ENCODE measurements around the gene CWC15. TPM values are rescaled to one million over a fixed set of nuclear protein-coding genes. Genes with fewer than 3 reads are reported as not detected.

The CWC15 gene
- total and polyA plus RNA-seq, 4 donors, result 17.6 to 47.0 (median 20.9) TPM

DNA sequence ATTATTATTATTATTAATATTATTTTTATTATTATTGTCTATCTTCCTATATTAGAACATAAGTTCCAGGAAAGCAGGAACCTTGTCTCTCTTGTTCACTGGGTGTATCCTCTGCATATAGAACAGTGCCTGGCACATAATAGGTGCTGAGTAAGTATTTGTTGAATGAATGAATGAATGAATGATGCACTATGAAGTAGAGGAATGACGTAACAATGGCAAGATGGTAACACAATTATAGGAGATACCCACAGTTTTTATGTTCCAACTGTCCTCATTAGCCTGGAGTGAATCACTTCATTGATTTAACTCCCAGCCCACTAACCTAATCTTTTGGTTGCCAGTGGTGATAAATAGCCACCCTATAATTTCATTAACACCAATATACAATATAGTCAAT is 2.2 kb upstream of the CWC15 start:
- WGBS, result 89% methylated on average over 1 of the region's 1 CpG
- H3K9ac ChIP-seq (ENCODE audit: low read depth in 1 of 2, low read length in 2 of 2), result no peak overlapping the region
- H3K9me3 ChIP-seq (ENCODE audit: control insufficient read depth in 4 of 4, low read length in 3 of 4), result no peaks in the 10 kb centered on the region
- no peak overlapping the region for H3K4me3 ChIP-seq (ENCODE audit: low read depth in 1 of 3, low read length in 3 of 3)
- H3K36me3 ChIP-seq (ENCODE audit: control insufficient read depth in 4 of 4, insufficient read depth in 3 of 4, low read depth in 1 of 4, low read length in 3 of 4), result peaks cover 2 to 9% (median 4%) of the 10 kb centered on the region in 4 donors
- DNase-seq (ENCODE audit: low spot score), result no peak
- H3K27me3 ChIP-seq (ENCODE audit: control insufficient read depth in 4 of 4, insufficient read depth in 4 of 4, low read length in 3 of 4), result no peaks in the 10 kb centered on the region
- no peak overlapping the region for H3K27ac ChIP-seq (ENCODE audit: low read depth in 1 of 2, low read length in 2 of 2)
- H3K4me1 ChIP-seq (ENCODE audit: control insufficient read depth in 4 of 4, insufficient read depth in 4 of 4, low read length in 3 of 4), result peaks cover 1 to 23% (median 21%) of the 10 kb centered on the region in 4 donors
- TF ChIP-seq MAX (IDR thresholded peaks at IDR 0.05), result no peak
- TF ChIP-seq JUND (IDR thresholded peaks at IDR 0.05), result no peak
- no peak for TF ChIP-seq HNF4G (IDR thresholded peaks at IDR 0.05)
- TF ChIP-seq, protein P1, sequence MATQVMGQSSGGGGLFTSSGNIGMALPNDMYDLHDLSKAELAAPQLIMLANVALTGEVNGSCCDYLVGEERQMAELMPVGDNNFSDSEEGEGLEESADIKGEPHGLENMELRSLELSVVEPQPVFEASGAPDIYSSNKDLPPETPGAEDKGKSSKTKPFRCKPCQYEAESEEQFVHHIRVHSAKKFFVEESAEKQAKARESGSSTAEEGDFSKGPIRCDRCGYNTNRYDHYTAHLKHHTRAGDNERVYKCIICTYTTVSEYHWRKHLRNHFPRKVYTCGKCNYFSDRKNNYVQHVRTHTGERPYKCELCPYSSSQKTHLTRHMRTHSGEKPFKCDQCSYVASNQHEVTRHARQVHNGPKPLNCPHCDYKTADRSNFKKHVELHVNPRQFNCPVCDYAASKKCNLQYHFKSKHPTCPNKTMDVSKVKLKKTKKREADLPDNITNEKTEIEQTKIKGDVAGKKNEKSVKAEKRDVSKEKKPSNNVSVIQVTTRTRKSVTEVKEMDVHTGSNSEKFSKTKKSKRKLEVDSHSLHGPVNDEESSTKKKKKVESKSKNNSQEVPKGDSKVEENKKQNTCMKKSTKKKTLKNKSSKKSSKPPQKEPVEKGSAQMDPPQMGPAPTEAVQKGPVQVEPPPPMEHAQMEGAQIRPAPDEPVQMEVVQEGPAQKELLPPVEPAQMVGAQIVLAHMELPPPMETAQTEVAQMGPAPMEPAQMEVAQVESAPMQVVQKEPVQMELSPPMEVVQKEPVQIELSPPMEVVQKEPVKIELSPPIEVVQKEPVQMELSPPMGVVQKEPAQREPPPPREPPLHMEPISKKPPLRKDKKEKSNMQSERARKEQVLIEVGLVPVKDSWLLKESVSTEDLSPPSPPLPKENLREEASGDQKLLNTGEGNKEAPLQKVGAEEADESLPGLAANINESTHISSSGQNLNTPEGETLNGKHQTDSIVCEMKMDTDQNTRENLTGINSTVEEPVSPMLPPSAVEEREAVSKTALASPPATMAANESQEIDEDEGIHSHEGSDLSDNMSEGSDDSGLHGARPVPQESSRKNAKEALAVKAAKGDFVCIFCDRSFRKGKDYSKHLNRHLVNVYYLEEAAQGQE (IDR thresholded peaks at IDR 0.05), result no peak
- TF ChIP-seq GABPA (IDR thresholded peaks at IDR 0.05 in 1 of 2, conservative IDR thresholded peaks at IDR 0.05 in 1 of 2), result no peak
- TF ChIP-seq RXRA (IDR thresholded peaks at IDR 0.05), result no peak
- TF ChIP-seq CTCF (IDR thresholded peaks at IDR 0.05; ENCODE audit: low read depth, low read length, missing input control), result no peak
- TF ChIP-seq, protein P2, sequence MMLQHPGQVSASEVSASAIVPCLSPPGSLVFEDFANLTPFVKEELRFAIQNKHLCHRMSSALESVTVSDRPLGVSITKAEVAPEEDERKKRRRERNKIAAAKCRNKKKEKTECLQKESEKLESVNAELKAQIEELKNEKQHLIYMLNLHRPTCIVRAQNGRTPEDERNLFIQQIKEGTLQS (IDR thresholded peaks at IDR 0.05), result no peak
- TF ChIP-seq EGR1 (IDR thresholded peaks at IDR 0.05; ENCODE audit: low read depth in 2 of 2), result no peak
- no peak for TF ChIP-seq RAD21 (IDR thresholded peaks at IDR 0.05)
- no peak for TF ChIP-seq FOXA2 (IDR thresholded peaks at IDR 0.05)
- TF ChIP-seq FOXA1 (IDR thresholded peaks at IDR 0.05), result no peak
- no peak for TF ChIP-seq SP1 (IDR thresholded peaks at IDR 0.05)

- TF ChIP-seq FOXA2 (IDR thresholded peaks at IDR 0.05) (no peak), RAD21 (IDR thresholded peaks at IDR 0.05) (no peak), SP1 (IDR thresholded peaks at IDR 0.05) (no peak), RXRA (IDR thresholded peaks at IDR 0.05) (no peak), MAX (IDR thresholded peaks at IDR 0.05) (no peak), GABPA (IDR thresholded peaks at IDR 0.05 in 1 of 2, conservative IDR thresholded peaks at IDR 0.05 in 1 of 2) (no peak), YY1 (IDR thresholded peaks at IDR 0.05) (no peak), FOXA1 (IDR thresholded peaks at IDR 0.05) (no peak), JUND (IDR thresholded peaks at IDR 0.05) (no peak), EGR1 (IDR thresholded peaks at IDR 0.05; ENCODE audit: low read depth in 2 of 2) (no peak), HNF4A (conservative IDR thresholded peaks at IDR 0.05) (no peak), ZBTB33 (IDR thresholded peaks at IDR 0.05) (no peak), TAF1 (conservative IDR thresholded peaks at IDR 0.05) (no peak), HNF4G (IDR thresholded peaks at IDR 0.05) (no peak)
- TF ChIP-seq, protein P1 (IDR thresholded peaks at IDR 0.05), result no peak
- TF ChIP-seq, protein P2 (IDR thresholded peaks at IDR 0.05), result no peak
- 57% methylated on average over 6 of the region's 6 CpGs for WGBS
- H3K9me3 ChIP-seq (ENCODE audit: control insufficient read depth in 4 of 4, low read length in 3 of 4), result no peaks in the 10 kb centered on the region
- H3K4me1 ChIP-seq (ENCODE audit: control insufficient read depth in 4 of 4, insufficient read depth in 4 of 4, low read length in 3 of 4), result peaks cover 1 to 23% (median 21%) of the 10 kb centered on the region in 4 donors
- no peak overlapping the region for H3K27ac ChIP-seq (ENCODE audit: low read depth in 1 of 2, low read length in 2 of 2)
- no peak for DNase-seq (ENCODE audit: low spot score)
- H3K36me3 ChIP-seq (ENCODE audit: control insufficient read depth in 4 of 4, insufficient read depth in 3 of 4, low read depth in 1 of 4, low read length in 3 of 4), result peaks cover 6 to 22% (median 17%) of the 10 kb centered on the region in 4 donors
- no peaks in the 10 kb centered on the region for H3K27me3 ChIP-seq (ENCODE audit: control insufficient read depth in 4 of 4, insufficient read depth in 4 of 4, low read length in 3 of 4)
- peak overlapping the region; percentile 75 to 95 (median 91) for H3K4me3 ChIP-seq (ENCODE audit: low read depth in 1 of 3, low read length in 3 of 3)
- H3K9ac ChIP-seq (ENCODE audit: low read depth in 1 of 2, low read length in 2 of 2), result no peak overlapping the region
Observed at GRCh38 chr11:94974178-94974577, 822 bp upstream of the CWC15 start.

All from liver (tissue), 9 donors.